K562 (cell line): ENCODE measurements around the gene BAD. TPM values are rescaled to one million over a fixed set of nuclear protein-coding genes. Genes with fewer than 3 reads are reported as not detected.

Source experiments
- ATAC-seq: fragments of 200-7000 bp; cut with Tn5 transposase; 3 replicates; pipeline ENCODE4 v1.9.1; 2020; ENCODE audit warnings: moderate library complexity
- BruUV-seq: library from RNA; stranded (reverse); fragments of 400-500 nt; replicated peaks from 2 replicates; lab custom pipeline; 2021; lab: Mats Ljungman, UMichigan
- CTCF ChIA-PET: fragments of 300-600 bp; formaldehyde crosslinking; extraction: SDS; loops from one replicate; lab custom pipeline; 2021; ENCODE audit warnings: low intra/inter-chr PET ratio; lab: Yijun Ruan, JAX
- POLR2A ChIA-PET: fragments of 300-600, 350-650 bp; sonication (Branson Sonifier 250); formaldehyde crosslinking; extraction: SDS; loops from one replicate; lab custom pipeline; 2021; ENCODE audit warnings: antibody characterized with exemption, inconsistent platforms; lab: Yijun Ruan, JAX
- DNase-seq, 4 experiments: peaks; one replicate each; pipeline versions ENCODE4 v3.0.0 to v3.0.0-alpha.2; 2011 to 2018; ENCODE audit warnings: low spot score in 3 of 4, mixed read lengths in 3 of 4; ENCODE audit errors: extremely low read depth in 1 of 4
- FAIRE-seq: peaks from 2 replicates; lab custom pipeline; 2011; peaks lifted over from hg19 to GRCh38; lab: Jason Lieb, UNC
- H2AFZ ChIP-seq: 2 replicates; pipeline ENCODE4 v1.6.0; 2011; ENCODE audit warnings: low read depth, low read length, control low read depth, inconsistent platforms
- H3K27ac ChIP-seq: fragments of 200-600 bp; 3 replicates; pipeline ENCODE4 v1.8.0; 2011; ENCODE audit warnings: low read depth, mild to moderate bottlenecking, control low read depth, inconsistent platforms, low read length, moderate library complexity, mixed read lengths; ENCODE audit errors: extremely low read depth
- H3K27me3 ChIP-seq, 2 experiments: fragments of 300-600 bp in 1 of 2; 2 replicates in 1 of 2; 3 replicates in 1 of 2; pipeline versions ENCODE4 v1.6.0 to v1.8.0; 2011; ENCODE audit warnings: inconsistent platforms in 2 of 2, low read length in 2 of 2, mild to moderate bottlenecking in 1 of 2, mixed read lengths in 1 of 2, moderate library complexity in 1 of 2; ENCODE audit not compliant: control insufficient read depth in 2 of 2, insufficient read depth in 2 of 2
- H3K36me3 ChIP-seq: fragments of 300-600 bp; 3 replicates; pipeline ENCODE4 v1.8.0; 2011; ENCODE audit warnings: mild to moderate bottlenecking, low read length, inconsistent platforms; ENCODE audit not compliant: control insufficient read depth, insufficient read depth
- H3K4me1 ChIP-seq, 2 experiments: fragments of 200-600 bp in 1 of 2; replicated peaks in 1 of 2; 2 replicates in 1 of 2; 3 replicates in 1 of 2; pipeline versions ENCODE4 v1.5.1 to v1.8.0; 2011; ENCODE audit warnings: inconsistent platforms in 2 of 2, low read length in 2 of 2, mild to moderate bottlenecking in 1 of 2, mixed read lengths in 1 of 2, moderate library complexity in 1 of 2; ENCODE audit not compliant: control insufficient read depth in 2 of 2, insufficient read depth in 2 of 2
- H3K4me2 ChIP-seq: 2 replicates; pipeline ENCODE4 v1.6.1; 2011; ENCODE audit warnings: low read length, control low read depth, inconsistent platforms, mixed read lengths; ENCODE audit not compliant: insufficient read depth
- H3K4me3 ChIP-seq: fragments of 200-600 bp; sonication (generic), shearing (Covaris generic); 2 replicates; pipeline ENCODE4 v1.5.1; 2016; ENCODE audit warnings: control low read depth, inconsistent platforms
- H3K79me2 ChIP-seq: fragments of 200-600 bp; 3 replicates; pipeline ENCODE4 v1.8.0; 2011; ENCODE audit warnings: low read length, inconsistent platforms; ENCODE audit not compliant: control insufficient read depth, insufficient read depth
- H3K9ac ChIP-seq, 2 experiments: 2 replicates each; pipeline versions ENCODE4 v1.6.0 to v1.6.1; 2011; ENCODE audit warnings: low read depth in 2 of 2, low read length in 2 of 2, control low read depth in 1 of 2, inconsistent platforms in 1 of 2, mild to moderate bottlenecking in 1 of 2, mixed read lengths in 1 of 2; ENCODE audit not compliant: insufficient read depth in 1 of 2
- H3K9me1 ChIP-seq: one replicate; pipeline ENCODE4 v1.6.0; 2011; ENCODE audit warnings: inconsistent platforms, mild to moderate bottlenecking, low read length, moderate library complexity; ENCODE audit not compliant: control insufficient read depth, insufficient read depth
- H3K9me3 ChIP-seq: replicated peaks from 2 replicates; pipeline ENCODE4 v1.5.1; 2011; ENCODE audit warnings: low read depth, low read length, inconsistent platforms; ENCODE audit not compliant: control insufficient read depth, insufficient read depth
- H4K20me1 ChIP-seq: replicated peaks from 2 replicates; pipeline ENCODE4 v1.6.1; 2011; ENCODE audit warnings: low read length, inconsistent platforms, mixed read lengths; ENCODE audit not compliant: control insufficient read depth, insufficient read depth
- BRF2 ChIP-seq: IDR thresholded peaks from 3 replicates; pipeline ENCODE4 v1.6.1; 2011; ENCODE audit warnings: borderline replicate concordance, mild to moderate bottlenecking; ENCODE audit not compliant: insufficient read length, insufficient read depth
- RFX1 ChIP-seq: fragments of 450-650 bp; IDR thresholded peaks from 2 replicates; pipeline ENCODE4 v1.6.1; 2016; ENCODE audit warnings: mild to moderate bottlenecking, moderate library complexity
- WGBS: fragments of 100-300 bp; shearing (Covaris generic); methylation state at CpG from one replicate; pipeline ENCODE4 v1.1.6; 2016; ENCODE audit warnings: low coverage, mixed read lengths; ENCODE audit not compliant: insufficient coverage; ENCODE audit errors: missing lambda C conversion rate; 5-methylcytosine and 5-hydroxymethylcytosine counted together
- in situ Hi-C: fragments of 300-500 bp; cut with MboI; formaldehyde crosslinking; loops from 4 replicates; pipeline ENCODE4 v1.15.0; 2018; ENCODE audit warnings: inconsistent platforms, mixed read lengths
- intact Hi-C: fragments of 100-400 bp; cut with micrococcal nuclease; formaldehyde crosslinking; loops from 2 replicates; pipeline ENCODE4 v1.14.2; 2022
- polyA plus RNA-seq, 8 experiments: library from polyadenylated mRNA; depleted of rRNA in 4 of 8; stranded (reverse) in 5 of 8; unstranded in 3 of 8; fragments of >200 nt; fragmentation: Nextera tagmentation in 2 of 8; fragmentation: Illumina TruSeq in 1 of 8; extraction: Ambion mirVana in 2 of 8; extraction: Trizol in 1 of 8; gene quantifications; 2 replicates each; pipeline versions ENCODE4 v1.2.1 to v1.2.3, GENCODE V29; 2011 to 2014; ENCODE audit warnings: inconsistent platforms in 1 of 8, missing spikeins in 1 of 8
- total RNA-seq, 7 experiments: library from RNA; depleted of rRNA in 6 of 7; stranded (reverse); fragments of >200 nt in 6 of 7; fragmentation: Illumina TruSeq in 2 of 7; extraction: Trizol in 2 of 7; gene quantifications; 2 replicates each; pipeline versions ENCODE4 v1.2.1 to v1.2.3, GENCODE V29; 2011 to 2021; ENCODE audit warnings: low replicate concordance in 1 of 7

BAD gene
- total and polyA plus RNA-seq, 9 of the 15 experiments (the other 6 are each of a cell fraction or from before 2014, with no cell fraction given) = 0.61 to 45.6 (median 11.8) TPM

DNA sequence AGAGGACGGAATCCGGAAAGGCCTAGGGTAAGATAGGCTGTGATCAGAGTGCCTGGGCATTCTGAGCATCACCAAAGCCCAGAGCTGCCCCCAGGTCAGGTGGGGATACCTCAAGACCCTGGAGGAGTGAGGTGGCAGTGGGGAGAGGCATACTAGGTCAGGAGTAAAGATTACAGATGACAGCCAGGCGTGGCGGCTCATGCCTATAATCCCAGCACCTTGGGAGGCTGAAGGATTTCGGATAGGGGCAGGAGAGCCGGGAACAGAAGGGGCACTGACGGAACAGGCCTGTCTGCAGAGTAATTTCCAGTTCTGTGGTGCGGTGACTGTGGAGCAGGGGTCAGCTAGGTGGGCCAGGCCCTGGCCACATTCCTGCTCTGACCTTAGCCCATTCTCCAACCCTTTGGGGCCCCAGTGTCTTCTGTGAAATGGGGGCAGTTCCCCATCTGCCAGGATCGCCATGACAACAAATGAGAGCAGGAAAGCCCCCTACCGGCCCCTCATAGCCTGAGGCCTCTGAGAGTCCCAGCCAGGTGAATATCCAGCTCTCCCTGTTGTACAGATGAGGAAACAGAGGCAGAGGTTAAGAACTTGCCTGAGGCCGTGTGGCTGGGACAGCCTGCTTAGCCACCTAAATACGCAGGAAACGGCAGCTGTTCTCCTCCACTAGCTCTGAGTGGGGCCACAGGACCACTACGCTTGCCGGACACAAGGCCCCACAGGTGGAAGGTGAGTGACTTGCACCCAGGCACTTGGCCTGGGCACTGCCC lies 9.2 kb downstream of the BAD start:
- BruUV-seq = no TSS peak
- in situ Hi-C loops = no loop called here
- no peak for DNase-seq
- no peaks in the 10 kb centered on the region for H3K27me3 ChIP-seq
- no peaks in the 10 kb centered on the region for H3K9me3 ChIP-seq
- H3K9me1 ChIP-seq = no peaks in the 10 kb centered on the region
- intact Hi-C loops = no loop called here
- no peak overlapping the region for H3K4me3 ChIP-seq
- ChIA-PET POLR2A (no interaction called here), CTCF (no interaction called here)
- TF ChIP-seq RFX1 = peak; percentile 53; the same call in 1 of the 2 replicates
- no peak for TF ChIP-seq BRF2
- no peak overlapping the region for H3K4me2 ChIP-seq
- no peak overlapping the region for H2AFZ ChIP-seq
- peaks cover 35% of the 10 kb centered on the region for H3K79me2 ChIP-seq
- no peaks in the 10 kb centered on the region for H4K20me1 ChIP-seq
- no peak for FAIRE-seq
- peaks cover 31% of the 10 kb centered on the region; the same call in 2 of the 3 replicates for H3K36me3 ChIP-seq
- peak overlapping the region in 1 of 2 experiments; percentile 81; a peak in 2 of 4 replicates for H3K9ac ChIP-seq
- H3K4me1 ChIP-seq = peaks cover 17 to 43% of the 10 kb centered on the region in 2 experiments
- H3K27ac ChIP-seq = no peak overlapping the region; the same call in 2 of the 3 replicates
- 96% methylated on average over 14 of the region's 15 CpGs for WGBS
- ATAC-seq = no peak
